Peyer's patch (tissue), 4 donors: ENCODE data around the gene PSEN1. TPM values are rescaled to one million over a fixed set of nuclear protein-coding genes. Genes with fewer than 3 reads are reported as not detected.

Experiments used
- DNase-seq, 3 donors: peaks; one replicate each; pipeline ENCODE4 v3.0.0-alpha.2; 2017 to 2019
- H3K27ac ChIP-seq, 4 donors: fragments of 200-600 bp; sonication (generic); one replicate each; pipeline ENCODE4 v1.5.1; 2016 to 2019
- H3K27me3 ChIP-seq, 2 donors: fragments of 200-600 bp; sonication (generic); one replicate each; pipeline ENCODE4 v1.5.1; 2019
- H3K36me3 ChIP-seq, 3 donors: fragments of 200-600 bp; sonication (generic); one replicate each; pipeline ENCODE4 v1.5.1; 2016 to 2019
- H3K4me1 ChIP-seq, 4 donors: fragments of 200-600 bp; sonication (generic); one replicate each; pipeline ENCODE4 v1.5.1; 2016 to 2019
- H3K4me3 ChIP-seq, 4 donors: fragments of 200-600 bp; sonication (generic); 1 replicate in 3 of 4; 2 replicates in 1 of 4; pipeline ENCODE4 v1.5.1; 2016 to 2019; ENCODE audit warnings: mild to moderate bottlenecking in 1 of 4
- H3K9me3 ChIP-seq, 4 donors: fragments of 200-600 bp; sonication (generic); one replicate each; pipeline ENCODE4 v1.5.1; 2016 to 2019; ENCODE audit warnings: mild to moderate bottlenecking in 1 of 4
- POLR2A ChIP-seq, 2 donors: fragments of 450-650 bp; IDR thresholded peaks; one replicate each; pipeline ENCODE4 v1.5.1; 2017; ENCODE audit warnings: antibody characterized with exemption in 2 of 2, mild to moderate bottlenecking in 2 of 2, moderate library complexity in 2 of 2
- total RNA-seq, 4 donors: library from RNA; depleted of rRNA; stranded (reverse); fragments of >200 nt; gene quantifications; one replicate each; pipeline ENCODE4 v1.1.0, GENCODE V29; 2016
- TF ChIP-seq, protein P1 (sequence below), 6 experiments: fragments of 450-650 bp in 4 of 6; fragments of 200-600 bp in 2 of 6; sonication (generic) in 1 of 6; IDR thresholded peaks; one replicate each; pipeline ENCODE4 v1.5.1; 2017 to 2019; ENCODE audit warnings: antibody characterized with exemption in 6 of 6, mild to moderate bottlenecking in 3 of 6, moderate library complexity in 1 of 6

The PSEN1 gene
- total RNA-seq, 4 donors from 2014 or later: 32.2 to 118 (median 100) TPM

DNA sequence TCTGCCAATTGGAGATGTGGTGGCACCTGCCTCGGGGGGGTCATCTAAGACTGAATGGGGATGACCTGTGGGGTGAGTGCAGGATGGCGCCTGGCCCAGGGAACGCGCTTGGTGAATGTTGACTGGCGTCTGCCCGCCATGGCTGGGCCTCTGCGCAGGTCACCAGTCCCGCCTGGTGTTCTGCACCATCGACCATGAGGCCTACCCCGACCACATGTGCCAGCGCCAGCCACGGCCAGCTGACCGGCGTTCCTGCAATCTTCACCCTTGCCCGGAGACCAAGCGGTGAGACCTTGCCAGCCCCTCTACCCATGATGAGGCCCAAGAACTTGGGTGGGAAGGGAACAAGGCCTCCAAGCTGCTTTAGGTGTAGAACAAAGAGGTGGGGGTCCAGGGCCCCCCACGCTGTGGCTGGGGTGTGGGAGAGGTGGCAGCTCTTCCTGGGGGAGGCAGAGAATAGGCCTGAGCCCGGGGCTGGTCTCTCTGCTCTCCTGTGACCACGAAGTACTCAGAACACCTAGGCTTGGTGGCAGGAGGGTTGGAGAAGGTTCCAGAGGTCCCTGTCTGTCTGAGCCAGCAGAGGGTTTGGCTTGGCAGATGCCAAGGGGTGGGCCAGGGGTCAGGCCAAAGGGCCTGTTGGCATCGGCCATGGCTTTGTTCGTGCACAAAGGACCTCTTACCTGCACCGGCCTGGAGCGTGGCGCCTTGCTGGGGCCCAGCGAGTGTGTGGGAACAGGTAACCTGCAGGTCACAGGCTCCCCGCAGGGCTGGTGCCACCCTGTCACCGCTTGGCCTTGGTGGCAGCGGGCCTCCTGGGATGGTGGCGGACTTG, 116.4 kb downstream of the PSEN1 start:
- no peaks in the 10 kb centered on the region for H3K9me3 ChIP-seq
- TF ChIP-seq, protein P1, sequence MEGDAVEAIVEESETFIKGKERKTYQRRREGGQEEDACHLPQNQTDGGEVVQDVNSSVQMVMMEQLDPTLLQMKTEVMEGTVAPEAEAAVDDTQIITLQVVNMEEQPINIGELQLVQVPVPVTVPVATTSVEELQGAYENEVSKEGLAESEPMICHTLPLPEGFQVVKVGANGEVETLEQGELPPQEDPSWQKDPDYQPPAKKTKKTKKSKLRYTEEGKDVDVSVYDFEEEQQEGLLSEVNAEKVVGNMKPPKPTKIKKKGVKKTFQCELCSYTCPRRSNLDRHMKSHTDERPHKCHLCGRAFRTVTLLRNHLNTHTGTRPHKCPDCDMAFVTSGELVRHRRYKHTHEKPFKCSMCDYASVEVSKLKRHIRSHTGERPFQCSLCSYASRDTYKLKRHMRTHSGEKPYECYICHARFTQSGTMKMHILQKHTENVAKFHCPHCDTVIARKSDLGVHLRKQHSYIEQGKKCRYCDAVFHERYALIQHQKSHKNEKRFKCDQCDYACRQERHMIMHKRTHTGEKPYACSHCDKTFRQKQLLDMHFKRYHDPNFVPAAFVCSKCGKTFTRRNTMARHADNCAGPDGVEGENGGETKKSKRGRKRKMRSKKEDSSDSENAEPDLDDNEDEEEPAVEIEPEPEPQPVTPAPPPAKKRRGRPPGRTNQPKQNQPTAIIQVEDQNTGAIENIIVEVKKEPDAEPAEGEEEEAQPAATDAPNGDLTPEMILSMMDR (IDR thresholded peaks at IDR 0.05): no peak
- TF ChIP-seq POLR2A (IDR thresholded peaks at IDR 0.05): no peak
- H3K4me1 ChIP-seq: peaks cover 0 to 4% (median 0%) of the 10 kb centered on the region in 4 donors
- no peaks in the 10 kb centered on the region for H3K36me3 ChIP-seq
- peak in 1 of 3 donors; percentile 43 for DNase-seq
- H3K27ac ChIP-seq: no peak overlapping the region
- no peaks in the 10 kb centered on the region for H3K27me3 ChIP-seq
- H3K4me3 ChIP-seq: no peak overlapping the region

DNA sequence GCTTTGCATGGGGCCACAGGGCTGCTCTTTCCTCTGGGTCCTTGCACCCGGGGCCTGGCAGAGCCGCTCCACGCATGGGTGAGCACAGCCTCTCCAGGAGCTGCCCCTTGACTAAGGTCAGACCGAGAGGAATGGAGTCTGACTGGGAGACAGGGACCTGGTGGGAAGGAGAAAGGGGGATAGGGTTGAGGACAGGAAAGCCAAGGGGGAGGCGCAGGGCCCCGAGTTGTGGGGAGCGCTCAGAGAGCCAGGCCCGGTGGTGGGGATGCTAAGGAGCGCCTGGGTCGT, 117.0 kb downstream of the PSEN1 start:
- TF ChIP-seq, protein P1 (IDR thresholded peaks at IDR 0.05): no peak
- no peak for TF ChIP-seq POLR2A (IDR thresholded peaks at IDR 0.05)
- Histone ChIP-seq H3K4me1 (peaks cover 0 to 4% (median 0%) of the 10 kb centered on the region in 4 donors), H3K36me3 (no peaks in the 10 kb centered on the region), H3K9me3 (no peaks in the 10 kb centered on the region), H3K4me3 (no peak overlapping the region), H3K27ac (no peak overlapping the region), H3K27me3 (no peaks in the 10 kb centered on the region)
- peak in 1 of 3 donors; percentile 37 for DNase-seq

DNA sequence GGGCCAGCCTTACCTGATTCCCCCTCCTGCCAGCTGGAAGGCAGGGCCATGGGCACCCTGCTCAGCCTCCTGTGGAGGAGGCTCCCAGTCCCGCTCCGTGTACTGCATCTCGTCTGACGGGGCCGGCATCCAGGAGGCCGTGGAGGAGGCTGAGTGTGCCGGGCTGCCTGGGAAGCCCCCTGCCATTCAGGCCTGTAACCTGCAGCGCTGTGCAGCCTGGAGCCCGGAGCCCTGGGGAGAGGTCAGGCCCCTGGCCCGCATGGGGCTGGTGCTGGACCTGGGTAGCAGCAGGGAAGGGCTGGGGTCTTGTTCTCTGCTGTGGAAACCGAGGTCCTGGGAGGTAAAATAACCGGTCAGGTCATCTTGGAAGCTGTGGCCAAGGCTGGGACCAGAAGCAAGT, 117.4 kb downstream of the PSEN1 start:
- no peak overlapping the region for H3K27ac ChIP-seq
- no peak overlapping the region for H3K4me3 ChIP-seq
- DNase-seq: peak in 1 of 3 donors; percentile 37
- H3K27me3 ChIP-seq: no peaks in the 10 kb centered on the region
- H3K36me3 ChIP-seq: no peaks in the 10 kb centered on the region
- H3K9me3 ChIP-seq: no peaks in the 10 kb centered on the region
- peaks cover 0 to 2% (median 0%) of the 10 kb centered on the region in 4 donors for H3K4me1 ChIP-seq
- no peak for TF ChIP-seq POLR2A (IDR thresholded peaks at IDR 0.05)

DNA sequence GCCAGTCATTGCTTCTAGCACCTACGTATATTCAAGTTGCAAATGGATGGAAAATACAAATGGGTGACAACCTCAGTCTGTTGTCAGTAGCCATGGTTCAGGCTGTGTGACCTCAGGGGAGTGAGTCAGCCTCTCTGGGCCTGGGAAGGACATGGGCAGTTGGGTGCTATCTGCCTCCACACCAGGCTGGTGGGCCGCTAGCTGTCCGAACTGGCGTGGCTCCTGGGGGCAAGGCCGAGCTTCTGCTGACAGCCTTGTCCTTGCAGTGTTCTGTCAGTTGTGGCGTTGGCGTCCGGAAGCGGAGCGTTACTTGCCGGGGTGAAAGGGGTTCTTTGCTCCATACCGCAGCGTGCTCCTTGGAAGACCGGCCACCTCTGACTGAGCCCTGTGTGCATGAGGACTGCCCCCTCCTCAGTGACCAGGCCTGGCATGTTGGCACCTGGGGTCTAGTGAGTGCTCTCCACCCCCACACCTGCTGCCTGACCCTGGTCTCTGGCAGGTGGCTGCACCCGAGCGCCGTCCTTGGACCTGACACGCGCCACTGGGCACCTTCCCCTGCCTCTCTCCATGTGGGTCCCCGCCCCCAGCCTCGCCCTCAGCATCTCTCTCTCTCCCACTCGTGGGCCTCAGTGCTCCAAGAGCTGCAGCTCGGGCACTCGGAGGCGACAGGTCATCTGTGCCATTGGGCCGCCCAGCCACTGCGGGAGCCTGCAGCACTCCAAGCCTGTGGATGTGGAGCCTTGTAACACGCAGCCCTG, 118.1 kb downstream of the PSEN1 start:
- H3K4me3 ChIP-seq: no peak overlapping the region

DNA sequence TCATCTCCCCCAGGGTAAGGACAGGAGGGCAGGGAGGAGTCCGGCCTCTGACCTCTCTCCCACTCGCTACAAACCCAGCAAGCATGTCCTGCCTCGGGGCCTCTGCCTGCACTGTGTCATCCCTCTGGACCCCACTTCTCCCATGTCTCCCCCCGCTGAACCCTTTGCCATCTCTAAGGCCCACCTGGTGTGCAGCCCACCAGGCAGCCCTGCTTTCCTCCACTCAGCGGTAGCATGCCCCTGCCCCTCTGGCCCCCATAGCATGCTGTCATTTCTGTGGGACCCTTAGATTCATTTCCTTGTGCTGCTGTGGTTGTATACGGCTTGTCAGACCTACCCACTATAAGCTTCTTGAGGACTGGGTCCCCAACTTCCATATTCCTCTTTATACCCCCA, 118.7 kb downstream of the PSEN1 start:
- Histone ChIP-seq H3K27ac (no peak overlapping the region), H3K4me3 (no peak overlapping the region), H3K4me1 (no peaks in the 10 kb centered on the region), H3K9me3 (no peaks in the 10 kb centered on the region), H3K36me3 (no peaks in the 10 kb centered on the region), H3K27me3 (no peaks in the 10 kb centered on the region)
- peak in 1 of 3 donors; percentile 37 for DNase-seq
- no peak for TF ChIP-seq POLR2A (IDR thresholded peaks at IDR 0.05)

More for the DNA sequence above, 118.1 kb downstream of the PSEN1 start:
- no peaks in the 10 kb centered on the region for H3K36me3 ChIP-seq
- TF ChIP-seq, protein P1 (IDR thresholded peaks at IDR 0.05): no peak
- TF ChIP-seq POLR2A (IDR thresholded peaks at IDR 0.05): no peak
- H3K27me3 ChIP-seq: no peaks in the 10 kb centered on the region
- H3K27ac ChIP-seq: no peak overlapping the region
- H3K4me1 ChIP-seq: no peaks in the 10 kb centered on the region
- peak in 1 of 3 donors; percentile 41 for DNase-seq
- H3K9me3 ChIP-seq: no peaks in the 10 kb centered on the region

DNA sequence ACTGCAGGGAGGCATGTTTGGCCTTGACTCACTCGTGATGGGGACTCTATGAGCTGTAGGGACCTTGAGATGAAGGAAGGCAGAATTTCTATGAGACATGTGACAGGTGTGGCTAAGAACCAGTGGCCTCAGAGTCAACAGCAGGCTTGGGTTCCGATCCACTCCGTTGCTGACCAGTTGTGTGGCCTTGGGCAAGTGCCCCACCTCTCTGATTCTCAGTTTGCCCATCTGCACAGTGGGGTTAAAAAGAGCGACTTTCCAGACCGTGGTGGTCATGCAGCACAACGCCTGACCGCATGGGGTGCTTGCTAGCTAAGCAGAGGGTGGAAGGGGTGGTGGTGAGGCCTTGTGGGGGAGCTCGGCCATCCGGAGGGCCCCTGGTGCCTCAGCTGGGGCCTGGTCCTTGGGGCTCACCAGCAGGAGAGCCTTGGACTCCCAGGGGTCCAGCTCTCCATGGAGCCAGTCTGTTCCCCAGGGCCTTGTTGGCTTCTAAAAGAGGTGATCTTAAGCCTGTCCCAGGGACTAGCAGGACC, 119.5 kb downstream of the PSEN1 start:
- no peaks in the 10 kb centered on the region for H3K9me3 ChIP-seq
- no peak overlapping the region for H3K27ac ChIP-seq
- no peaks in the 10 kb centered on the region for H3K4me1 ChIP-seq
- TF ChIP-seq POLR2A (IDR thresholded peaks at IDR 0.05): no peak
- TF ChIP-seq, protein P1 (IDR thresholded peaks at IDR 0.05): no peak
- H3K27me3 ChIP-seq: no peaks in the 10 kb centered on the region
- no peak overlapping the region for H3K4me3 ChIP-seq
- DNase-seq: peak in 1 of 3 donors; percentile 41
- H3K36me3 ChIP-seq: no peaks in the 10 kb centered on the region
